A673 (cell line): Measurements from ENCODE around the gene SPIB.

ENCODE experiments used
- EZH2 ChIP-seq: fragments of 200-600 bp; sonication (generic); IDR thresholded peaks from 2 replicates; pipeline ENCODE4 v1.6.1; 2017; ENCODE audit warnings: borderline replicate concordance, low read depth, mild to moderate bottlenecking, mixed read lengths, antibody characterized with exemption, low read length; ENCODE audit not compliant: poor library complexity, severe bottlenecking
- TF ChIP-seq, protein P1 (sequence below): fragments of 300-800, 200-600 bp; sonication (generic); conservative IDR thresholded peaks from 2 replicates; pipeline ENCODE4 v1.5.1; 2017; ENCODE audit warnings: low read depth, mild to moderate bottlenecking, antibody characterized with exemption, low read length, moderate library complexity, mixed read lengths

DNA sequence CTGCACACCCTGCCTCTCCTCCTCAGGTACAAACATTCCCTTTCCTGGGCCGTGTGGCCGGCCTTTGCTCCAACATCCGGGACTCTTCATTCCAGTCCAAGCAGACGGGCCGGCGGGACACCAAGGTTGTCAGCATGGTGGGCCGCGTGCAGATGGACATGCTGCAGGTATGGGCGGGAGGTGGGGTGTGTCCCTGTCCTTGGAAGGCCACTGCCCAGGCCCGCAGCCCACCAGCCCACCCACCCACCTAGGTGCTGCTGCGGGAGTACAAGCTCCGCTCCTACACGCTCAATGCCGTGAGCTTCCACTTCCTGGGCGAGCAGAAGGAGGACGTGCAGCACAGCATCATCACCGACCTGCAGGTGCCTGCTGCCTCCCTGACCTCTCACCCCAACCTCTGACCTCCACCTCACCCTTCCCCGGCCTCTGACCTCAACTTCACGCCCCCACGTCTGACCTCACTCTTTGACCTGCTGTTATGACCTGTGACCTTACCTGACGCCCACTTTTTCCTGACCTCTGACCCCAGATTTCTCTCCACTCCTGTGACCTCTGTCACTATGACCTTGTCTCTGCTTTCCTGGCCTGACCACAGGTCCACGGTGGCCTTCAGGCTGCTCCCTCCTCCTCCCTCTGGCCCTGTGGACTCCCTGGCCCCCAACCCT is 12.4 kb upstream of the SPIB start:
- TF ChIP-seq, protein P1, sequence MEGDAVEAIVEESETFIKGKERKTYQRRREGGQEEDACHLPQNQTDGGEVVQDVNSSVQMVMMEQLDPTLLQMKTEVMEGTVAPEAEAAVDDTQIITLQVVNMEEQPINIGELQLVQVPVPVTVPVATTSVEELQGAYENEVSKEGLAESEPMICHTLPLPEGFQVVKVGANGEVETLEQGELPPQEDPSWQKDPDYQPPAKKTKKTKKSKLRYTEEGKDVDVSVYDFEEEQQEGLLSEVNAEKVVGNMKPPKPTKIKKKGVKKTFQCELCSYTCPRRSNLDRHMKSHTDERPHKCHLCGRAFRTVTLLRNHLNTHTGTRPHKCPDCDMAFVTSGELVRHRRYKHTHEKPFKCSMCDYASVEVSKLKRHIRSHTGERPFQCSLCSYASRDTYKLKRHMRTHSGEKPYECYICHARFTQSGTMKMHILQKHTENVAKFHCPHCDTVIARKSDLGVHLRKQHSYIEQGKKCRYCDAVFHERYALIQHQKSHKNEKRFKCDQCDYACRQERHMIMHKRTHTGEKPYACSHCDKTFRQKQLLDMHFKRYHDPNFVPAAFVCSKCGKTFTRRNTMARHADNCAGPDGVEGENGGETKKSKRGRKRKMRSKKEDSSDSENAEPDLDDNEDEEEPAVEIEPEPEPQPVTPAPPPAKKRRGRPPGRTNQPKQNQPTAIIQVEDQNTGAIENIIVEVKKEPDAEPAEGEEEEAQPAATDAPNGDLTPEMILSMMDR: no peak
- TF ChIP-seq EZH2: no peak
